Stimulated activated CD4-positive, alpha-beta T cell treated with anti-CD3 and anti-CD28 coated beads, Interleukin-15, amount 100 ng/mL, for 1 hour (primary cell): ENCODE measurements around the gene ZSCAN26.

Experiments
- DNase-seq, 2 donors: peaks; one replicate each; pipeline ENCODE4 v3.0.0-alpha.2; 2020; ENCODE audit warnings: low read depth in 1 of 2, low spot score in 1 of 2

The ZSCAN26 gene

DNA sequence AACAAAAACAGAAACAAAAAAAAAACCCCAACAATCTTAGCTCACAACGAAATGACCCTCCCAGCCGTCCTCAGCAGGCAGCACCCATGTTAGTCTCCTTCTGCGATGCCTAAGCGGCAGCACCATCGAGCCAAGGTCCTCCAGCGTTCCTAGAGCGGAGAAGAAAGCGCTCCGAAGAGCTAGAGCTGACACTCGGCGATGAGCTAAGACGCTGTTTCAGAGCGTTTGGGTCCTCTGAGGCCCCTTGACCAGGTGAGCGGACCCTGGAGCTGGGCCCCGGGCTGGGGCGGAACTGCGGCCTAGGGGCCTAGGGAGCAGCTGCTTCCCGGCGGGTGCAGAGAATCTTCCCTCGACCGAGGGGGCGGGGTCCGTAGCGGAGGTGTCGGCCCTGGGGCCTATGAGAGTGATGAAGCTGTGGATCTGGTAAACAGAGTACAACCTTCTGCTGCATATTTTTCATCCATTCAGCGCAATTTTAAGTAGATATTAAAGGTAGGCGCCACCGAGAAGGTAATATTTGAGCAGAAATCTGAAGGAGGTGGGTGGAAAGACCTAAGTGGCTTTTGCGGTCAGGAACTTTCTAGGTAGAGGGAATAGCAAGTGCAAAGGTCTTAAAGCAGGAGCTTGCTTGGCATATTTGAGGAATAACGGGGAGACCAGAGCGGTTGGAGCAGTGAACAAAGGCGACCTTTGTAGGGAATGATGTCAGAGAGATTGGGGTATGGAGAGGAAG is at the start of gene ZSCAN26:
TSS of gene ZSCAN26 (plus strand) at position 182 of the 733 bp plus-strand sequence. CDS start 4,777 bp downstream, outside the sequence.
- peak; percentile 70 to 80 for DNase-seq

DNA sequence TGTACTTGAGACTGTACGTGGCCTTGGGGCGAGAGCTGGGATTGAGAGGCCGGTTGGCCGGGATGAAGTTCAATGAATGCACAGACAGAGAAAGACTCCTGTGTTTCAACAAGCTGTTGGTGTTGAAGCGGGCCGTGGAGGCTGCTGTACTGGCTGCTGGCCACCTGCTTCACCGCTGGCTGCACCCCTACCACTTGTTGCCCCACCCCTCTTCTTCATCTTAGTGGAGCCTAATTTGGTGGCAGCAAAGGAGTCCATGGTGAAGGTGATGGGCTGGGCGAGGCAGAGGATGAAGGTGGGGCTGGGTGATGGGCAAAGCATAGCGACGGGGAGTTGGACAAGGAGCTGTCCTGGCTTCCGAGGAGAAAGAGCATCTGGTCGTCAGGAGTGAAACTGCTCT is 49.1 kb upstream of the ZSCAN26 start:
- no peak for DNase-seq

DNA sequence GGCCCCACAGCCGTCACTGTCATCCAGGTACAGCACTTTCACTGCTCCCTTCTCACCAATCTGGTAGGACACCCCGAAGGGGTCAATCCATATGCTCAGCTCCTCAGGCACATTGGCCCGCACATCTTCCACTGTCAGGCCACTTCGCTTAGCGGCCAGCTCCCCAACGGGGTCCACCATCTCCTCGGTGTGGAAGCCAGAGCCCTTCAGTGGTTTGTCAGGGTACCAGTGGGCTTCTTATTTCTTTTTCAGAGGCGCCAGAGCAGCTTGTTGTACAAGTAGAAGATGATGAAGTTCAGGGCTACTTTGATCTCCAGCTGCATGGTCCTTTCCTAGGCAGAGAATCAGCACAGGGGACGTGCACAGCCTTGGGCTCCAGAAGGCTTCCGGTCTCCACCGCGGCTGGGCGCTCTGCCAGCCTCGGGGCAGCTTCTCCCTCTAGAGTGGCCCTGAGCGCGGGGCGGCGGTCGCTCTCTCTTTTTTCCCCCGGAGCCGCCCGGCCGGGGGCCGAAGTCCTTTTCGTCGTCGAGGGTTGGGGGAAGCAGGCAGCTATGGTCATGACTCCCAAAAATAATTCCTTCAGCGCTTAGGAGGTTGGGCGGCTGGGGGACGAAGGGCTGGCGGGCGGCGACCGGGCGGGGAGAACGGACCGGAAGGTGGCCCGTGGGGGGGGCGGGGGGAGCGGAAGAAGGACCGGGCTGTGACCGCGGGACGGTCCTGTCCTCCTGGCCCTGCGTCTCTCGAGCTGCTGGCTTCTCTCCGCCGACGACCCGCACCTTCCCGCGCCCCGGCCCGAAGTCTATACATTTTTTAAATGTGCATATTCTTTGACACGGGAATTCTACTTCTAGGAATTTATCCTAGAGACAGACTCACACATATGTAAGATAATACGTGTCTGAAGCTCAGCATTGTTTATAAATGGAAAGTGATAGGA is 48.4 kb upstream of the ZSCAN26 start:
- DNase-seq = no peak

DNA sequence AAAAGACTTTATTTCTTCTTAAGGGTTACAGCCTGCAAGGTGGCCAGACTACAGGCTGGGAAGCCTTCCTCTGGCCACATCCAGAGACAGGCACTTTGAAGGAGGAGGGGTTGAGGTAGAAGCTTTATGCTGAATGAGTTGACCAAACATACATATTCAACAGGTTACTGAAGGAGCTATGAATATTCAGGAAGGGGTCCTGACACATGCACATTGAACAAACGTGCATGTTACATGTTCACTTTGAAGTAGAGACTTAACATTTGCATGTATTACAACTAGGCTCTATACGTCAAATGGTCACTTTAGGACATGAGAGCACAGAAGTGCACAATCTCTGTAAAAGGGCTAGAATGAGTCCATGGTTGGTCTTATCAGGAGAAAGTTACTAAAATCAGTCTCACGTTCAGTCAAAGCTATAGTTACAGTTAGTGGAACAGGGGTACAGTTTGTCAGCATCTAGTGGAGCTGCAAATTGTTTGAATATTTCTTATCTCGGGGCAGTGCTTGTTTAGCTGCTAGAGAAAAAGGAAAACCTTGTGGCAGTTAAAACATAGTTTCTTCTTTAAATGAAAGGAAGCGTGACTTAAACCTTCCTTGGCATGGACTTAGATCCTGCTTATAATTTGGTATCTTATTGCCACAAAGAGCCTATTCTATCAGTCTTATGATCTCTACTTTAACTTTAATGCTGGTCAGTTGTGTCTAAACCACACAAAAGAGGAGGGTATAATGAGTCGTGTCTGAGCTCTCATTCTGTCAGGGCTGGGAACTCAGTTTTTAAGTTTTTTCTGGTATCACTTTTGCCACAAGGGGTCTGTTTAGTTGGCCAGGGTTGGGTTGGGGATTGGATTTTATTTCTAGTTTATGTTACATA is 46.4 kb upstream of the ZSCAN26 start:
- no peak for DNase-seq

DNA sequence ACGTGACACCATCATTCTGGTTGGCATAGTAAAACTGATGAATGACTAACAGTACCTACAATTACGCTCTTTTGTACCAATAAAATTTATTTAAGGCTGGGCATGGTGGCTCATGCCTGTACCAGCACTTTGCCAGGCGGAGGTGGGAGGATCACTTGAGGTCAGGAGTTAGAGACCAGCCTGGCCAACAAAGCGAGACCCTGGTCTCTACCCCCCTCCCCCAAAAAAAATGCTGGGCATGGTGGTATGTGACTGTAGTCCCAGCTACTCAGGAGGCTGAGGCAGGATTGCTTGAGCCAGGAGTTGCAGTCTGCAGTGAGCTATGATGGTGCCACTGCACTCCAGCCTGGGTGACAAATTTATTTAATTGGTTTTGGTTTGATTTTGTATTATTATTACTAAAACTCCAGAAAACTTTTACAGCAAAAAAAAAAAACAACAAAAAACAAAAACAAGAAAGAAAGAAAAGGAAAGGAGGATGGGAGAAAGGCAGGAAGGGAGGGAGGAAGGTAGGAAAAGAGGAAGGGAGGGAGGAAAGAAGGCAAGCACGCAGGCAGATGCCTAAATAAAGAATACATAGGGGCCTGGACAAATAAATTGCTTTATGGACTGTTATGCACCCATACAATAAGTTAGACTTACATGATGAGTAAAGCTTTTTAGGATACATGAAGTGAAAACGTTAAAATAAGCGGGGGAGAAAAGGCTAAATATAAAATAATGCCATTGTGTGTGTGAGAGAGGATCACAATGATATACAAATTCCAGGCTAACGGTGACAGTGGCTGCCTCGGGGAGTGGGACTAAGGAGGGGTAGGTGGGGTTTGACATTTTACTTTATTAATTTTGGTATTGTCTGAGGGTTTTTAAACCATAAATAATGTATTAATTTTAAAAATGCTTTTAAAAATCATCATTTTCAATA is 42.5 kb upstream of the ZSCAN26 start:
- no peak for DNase-seq

DNA sequence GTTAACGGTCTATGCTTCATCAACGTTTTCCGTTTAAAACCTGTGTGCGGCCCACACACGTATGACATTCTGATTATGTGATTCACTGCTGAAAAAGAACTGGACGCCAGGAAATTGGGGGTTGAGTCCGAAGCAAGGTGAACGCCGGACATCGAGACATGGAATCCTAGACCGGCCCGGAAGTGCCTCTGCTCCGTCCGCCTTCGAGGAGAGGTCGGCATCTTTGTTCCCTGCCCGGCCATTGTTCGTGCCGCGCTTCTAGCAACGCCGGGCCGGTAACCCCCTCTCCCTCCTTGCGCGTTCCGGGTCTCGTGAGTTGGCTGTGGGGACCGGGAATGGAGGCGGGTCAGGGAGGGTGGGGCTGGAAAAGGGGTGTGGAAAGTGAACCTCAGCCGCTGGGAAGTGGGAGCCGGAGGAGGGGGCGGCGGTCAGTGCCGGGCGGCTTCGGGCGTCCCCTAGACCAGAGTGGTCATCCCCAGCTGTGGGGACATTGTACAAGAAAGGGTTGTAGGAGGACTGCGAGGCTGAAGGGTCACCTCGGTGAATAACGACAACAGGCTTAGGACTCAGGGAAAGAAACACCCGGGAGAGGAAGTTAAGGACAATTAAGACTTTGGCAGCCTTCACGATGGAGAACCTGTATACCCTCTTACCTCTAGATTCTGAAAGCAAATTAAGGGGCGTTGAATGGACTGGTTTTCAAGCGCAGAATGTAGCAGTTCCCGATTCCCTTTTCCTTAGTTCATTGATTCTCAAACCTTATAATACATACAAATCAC is 41.7 kb upstream of the ZSCAN26 start, which contains the start of gene ZSCAN9:
TSS of gene ZSCAN9 (plus strand) at position 220 of the 779 bp plus-strand sequence. CDS start 1,810 bp downstream, outside the sequence.
- peak in 1 of 2 donors; percentile 29 for DNase-seq

DNA sequence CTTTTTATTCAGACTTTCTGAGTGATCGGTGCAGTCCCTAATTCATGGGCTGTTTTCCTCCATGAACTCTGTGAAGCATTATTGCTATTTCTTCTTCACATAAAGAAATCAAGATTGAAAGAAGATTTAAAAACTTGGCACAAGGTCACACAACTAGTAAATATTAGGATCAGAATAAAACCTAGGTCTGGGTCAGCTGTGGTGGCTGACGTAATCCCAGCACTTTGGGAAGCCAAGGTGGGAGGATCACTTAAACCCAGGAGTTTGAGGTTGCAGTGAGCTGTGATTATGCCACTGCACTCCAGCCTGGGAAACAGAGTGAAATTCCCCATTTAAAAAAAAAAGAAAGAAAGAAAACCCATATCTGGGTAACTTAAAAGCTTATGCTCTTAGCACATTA is 40.5 kb upstream of the ZSCAN26 start:
- no peak for DNase-seq

DNA sequence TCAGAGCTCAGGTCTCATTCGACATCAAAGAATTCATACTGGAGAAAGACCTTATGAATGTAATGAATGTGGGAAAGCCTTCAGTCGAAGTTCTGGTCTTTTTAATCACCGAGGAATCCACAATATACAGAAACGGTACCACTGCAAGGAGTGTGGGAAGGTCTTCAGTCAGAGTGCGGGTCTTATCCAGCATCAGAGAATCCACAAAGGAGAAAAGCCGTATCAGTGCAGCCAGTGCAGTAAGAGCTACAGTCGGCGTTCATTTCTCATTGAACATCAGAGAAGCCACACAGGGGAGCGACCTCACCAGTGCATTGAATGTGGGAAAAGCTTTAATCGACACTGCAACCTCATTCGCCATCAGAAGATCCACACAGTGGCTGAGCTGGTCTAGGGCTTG is 34.2 kb upstream of the ZSCAN26 start:
- DNase-seq = no peak

DNA sequence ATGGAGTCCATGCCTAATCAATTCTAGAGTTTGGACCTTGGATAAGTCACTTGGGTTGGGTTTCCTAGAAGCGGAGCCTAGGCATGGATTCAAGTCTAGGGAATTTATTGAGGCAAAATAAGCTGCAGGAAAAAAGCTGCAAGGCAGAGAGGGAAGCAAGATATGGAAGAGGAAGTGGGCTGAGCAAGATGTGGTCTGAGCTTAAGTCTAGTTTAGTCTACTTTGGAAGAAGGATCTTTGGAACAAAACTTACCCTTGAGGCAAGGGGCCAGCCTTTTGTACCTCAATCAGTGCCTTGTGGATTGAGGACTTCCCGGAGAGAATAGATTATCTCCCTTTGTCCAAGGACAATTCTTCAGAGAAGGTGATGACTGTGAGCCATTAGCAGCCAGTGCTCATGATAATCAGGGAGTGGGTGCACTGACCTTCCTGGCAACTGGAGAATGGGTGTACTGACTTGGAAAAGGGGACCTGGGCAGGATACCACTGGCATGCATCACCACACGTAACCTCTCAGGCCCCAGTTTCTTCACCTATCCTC is 31.0 kb upstream of the ZSCAN26 start:
- DNase-seq = no peak

DNA sequence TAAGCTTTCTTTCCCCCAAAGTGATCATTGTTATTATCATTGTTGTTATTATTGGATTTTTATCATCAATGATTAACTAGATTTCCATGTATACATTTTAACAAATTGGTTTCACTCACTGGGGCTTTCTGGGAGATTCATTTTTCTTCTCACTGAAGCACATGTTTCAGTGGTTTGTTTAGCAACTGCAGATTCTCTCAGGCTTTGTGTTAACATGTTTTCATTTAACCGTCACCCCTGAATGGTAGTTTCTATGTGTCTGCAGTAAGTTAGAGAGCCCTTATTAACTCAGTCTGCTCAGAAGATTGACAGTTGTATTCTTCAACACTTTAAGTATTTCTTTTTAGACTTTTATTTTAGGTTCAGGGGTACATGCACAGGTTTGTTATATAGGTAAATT is 27.3 kb upstream of the ZSCAN26 start:
- DNase-seq = no peak

DNA sequence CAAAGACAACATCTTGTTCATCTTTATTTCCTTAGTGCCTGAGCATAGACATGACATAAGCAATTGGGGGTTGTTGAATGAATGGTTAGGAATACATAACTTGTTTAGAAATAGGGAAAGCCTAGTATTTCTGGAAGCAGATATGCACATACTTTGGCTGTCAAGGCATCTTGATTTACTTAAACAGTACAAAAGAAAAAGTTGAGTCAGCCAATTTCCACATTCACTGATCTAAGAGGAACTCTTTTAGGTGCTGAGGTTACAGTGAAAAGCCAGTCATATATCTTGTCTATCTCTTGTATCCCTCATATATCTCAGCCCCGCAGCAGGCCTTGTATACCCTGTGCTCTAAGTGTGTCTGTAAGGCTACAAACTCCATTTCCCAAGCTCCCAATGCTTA is 26.5 kb upstream of the ZSCAN26 start:
- DNase-seq = no peak

DNA sequence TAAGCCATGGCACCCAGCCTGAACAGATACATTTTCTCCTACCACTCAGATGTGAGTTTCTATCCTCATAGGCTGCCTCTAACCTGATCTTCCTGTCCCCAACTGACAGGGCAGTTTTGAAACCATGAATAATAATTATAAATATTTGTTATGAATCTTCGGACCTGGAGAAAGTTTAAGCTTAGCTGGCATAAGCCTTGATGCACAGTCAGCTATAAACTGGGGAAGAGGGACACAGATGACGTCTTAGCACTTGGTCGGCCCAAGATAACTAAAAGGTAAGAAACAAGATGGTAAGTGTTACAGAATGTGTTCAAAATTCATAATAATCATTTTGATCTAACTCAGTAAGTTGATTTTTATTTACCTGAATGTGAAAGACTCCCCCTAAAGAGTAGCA is 23.0 kb upstream of the ZSCAN26 start:
- no peak for DNase-seq

DNA sequence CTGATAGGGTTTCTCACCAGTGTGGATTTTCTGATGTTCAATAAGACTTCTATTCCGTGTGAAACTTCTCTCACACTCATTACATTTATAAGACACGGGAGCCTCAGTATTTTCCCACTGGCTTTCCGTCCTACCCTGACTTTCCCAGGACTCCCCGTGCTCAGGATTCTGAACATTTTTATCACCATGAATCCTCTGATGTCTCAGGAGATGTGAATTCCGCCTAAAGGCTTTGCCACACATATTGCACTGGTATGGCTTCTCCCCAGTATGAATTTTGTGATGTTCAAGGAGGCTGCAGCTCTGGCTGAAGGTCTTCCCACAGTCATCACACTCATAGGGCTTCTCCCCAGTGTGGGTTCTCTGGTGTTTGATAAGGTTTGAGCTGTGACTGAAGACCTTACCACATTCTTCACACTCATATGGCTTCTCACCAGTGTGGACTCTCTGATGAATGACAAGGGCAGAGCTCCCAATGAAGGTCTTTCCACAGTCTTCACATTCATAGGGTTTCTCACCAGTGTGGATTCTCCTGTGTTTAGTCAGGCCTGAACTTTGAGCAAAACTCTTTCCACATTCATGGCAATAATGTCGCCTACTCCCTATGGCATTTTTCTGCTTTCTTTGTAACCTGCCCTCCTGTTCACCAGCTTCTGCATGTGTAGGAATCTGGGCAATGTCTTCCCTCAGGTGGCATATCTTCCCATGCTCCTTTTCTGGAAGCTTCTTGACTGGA is 21.6 kb upstream of the ZSCAN26 start:
- no peak for DNase-seq

DNA sequence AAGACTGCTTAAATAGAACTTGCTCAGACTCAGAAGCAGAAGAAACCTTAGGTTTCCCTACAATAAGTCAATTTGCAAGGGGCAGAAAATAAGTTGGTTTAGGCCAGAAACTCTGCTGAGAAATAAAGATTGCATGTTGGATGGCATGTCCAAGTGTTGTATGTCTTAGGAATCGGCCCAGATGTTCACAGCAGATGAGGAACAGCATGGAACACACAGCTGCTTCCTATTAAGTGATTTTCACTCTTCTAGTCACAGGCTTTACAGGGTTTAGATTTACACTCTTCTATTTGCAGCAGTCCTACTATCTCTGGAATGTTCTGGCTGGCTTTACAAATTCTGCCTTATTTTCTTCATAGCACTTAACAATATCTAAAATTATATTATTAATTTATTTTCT is 18.0 kb upstream of the ZSCAN26 start:
- no peak for DNase-seq

DNA sequence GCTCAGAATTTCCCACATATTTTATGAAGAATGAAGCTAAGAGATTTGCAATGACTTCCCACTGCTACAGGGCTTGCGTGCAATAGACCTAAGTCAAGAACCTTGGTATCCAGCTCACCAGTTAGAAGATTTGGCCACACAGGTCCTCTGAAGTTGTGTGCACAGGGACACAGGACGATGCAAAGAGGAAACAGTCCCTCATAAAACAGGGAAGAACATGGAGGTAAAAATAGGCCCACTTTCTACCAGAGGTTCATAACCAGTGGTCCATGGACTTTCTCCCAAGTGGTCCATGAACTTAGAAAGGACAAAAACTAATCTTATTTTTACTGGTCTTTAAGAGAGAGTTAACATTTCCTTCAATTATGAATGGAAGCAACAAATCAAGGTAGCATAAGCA is 16.2 kb upstream of the ZSCAN26 start:
- DNase-seq = no peak

DNA sequence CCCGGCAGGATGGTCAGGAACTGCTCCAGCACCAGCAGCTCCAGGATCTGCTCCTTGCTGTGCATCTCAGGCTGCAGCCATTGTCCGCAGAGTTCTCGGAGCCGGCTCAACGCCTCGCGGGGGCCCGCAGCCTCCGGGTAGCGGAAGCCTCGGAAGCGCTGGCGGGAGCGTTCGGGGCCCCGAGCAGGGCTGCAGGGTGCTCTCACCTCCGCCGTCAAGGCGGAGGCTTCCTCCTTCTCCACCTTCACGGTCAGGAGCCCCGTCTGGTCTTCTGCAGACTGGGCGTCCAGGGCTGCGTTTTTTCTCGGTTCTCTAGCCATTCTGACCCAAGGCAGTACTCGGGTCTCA is 15.3 kb upstream of the ZSCAN26 start:
- no peak for DNase-seq

DNA sequence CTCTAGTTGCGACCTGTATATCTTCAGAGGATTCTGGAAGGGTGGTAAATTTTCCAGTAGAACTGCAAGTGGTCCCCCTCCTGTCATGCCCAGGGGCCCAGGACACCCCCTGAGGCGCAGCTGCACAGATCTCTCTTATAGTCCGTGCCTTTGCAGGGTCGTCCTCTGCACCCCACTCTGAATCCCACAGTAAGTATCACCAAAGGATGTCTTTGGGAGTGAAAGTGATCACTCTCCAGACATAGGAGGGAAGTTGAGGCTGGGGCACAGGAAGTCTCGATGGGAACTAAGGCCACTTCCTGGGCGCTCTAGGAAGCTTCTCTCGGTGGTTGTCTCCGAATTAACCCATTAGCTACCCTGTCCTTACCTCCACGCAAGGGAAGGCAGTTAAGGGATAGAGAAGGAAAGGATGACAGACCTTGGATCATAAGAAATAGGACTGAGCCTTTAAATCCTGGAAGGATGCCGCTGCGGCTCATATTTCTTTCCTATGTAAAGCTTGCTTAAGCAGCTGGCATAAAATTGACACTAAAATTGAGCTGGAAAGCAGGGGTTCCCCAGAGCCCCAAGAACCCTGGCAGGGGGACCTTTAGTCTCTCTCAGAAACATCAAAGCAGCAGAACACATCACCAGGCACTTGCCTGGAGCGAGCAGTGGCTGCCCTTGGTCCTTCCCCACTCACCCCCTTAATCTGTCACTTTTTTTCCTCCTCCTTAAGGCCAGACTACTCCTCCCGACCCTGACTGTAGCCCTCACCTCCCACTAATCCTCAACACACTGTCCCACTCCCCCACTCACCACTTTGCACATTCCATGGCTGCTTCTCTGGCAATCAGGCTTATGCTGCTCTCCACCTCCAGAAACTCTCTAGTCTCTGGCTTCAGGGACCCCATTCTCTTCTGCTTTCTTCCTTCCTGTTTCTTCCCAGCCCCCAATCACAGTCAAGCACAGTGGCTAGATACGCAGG is 14.7 kb upstream of the ZSCAN26 start, which contains the start of gene ZKSCAN4:
TSS of gene ZKSCAN4 (minus strand) at position 261 of the 967 bp plus-strand sequence. CDS start 289 bp downstream, outside the sequence.
- peak; percentile 55 to 57 for DNase-seq
